ENCODE measurements around the gene ZDHHC21.
"Not testable (repeated sequence)": the region's sequence is repeated elsewhere in the genome, so short reads cannot be mapped to it uniquely, and the experiment has no call there.

Gene ZDHHC21, protein sequence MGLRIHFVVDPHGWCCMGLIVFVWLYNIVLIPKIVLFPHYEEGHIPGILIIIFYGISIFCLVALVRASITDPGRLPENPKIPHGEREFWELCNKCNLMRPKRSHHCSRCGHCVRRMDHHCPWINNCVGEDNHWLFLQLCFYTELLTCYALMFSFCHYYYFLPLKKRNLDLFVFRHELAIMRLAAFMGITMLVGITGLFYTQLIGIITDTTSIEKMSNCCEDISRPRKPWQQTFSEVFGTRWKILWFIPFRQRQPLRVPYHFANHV

DNA sequence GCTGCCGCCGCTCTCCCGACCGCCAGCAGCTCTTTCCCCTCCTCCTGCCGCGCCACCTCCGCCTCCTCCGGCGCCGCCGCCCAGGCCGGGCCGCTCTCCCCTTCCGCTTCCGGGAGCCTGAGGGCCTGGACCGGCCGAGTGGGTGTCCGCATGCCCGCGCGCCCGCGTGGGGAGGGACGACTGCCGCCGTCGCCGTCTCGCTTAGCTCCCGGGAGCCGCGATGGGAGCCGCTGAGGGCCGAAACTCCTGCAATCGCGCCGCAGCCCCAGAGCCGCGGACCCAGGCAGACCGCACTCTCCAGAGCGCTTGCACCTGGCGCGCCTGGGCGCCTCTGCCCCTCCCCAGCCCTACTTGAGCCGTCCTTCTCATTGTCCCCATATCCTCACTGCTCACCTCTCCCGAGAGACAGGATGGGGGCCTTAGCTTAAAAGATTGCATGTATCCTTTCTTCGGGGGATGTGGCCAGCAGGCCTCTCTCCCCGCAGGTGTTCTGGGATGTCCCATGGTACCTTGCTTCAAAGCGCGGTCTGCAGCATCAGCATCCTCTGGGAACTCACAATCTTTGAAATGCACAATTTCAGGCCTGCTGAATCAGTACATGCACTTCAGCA is at the start of gene ZDHHC21:
ZDHHC21 (minus strand) TSS at position 182 of the 611 bp plus-strand sequence. CDS start 19,092 bp downstream, outside the sequence.
- DNase-seq: peak; percentile 35

DNA sequence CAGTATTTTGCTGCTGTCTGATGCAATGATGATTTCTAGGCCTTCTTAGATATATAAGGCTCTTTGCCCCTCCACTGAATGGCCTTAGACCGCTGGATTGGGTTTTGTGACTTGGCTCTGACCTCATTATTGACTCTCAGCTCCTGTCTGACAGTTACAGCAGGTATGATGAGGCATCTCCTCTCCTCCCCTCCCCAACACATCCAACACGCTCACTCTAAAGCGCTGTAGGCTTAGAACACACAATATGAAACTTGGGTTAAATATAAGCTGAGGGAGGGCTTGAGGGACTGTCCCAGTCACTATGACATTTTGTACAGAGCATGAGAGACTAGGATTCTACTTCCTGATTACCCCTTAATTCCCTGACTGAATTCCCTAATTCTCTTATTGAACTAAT is 48.1 kb upstream of the ZDHHC21 start:
- no peak for DNase-seq

DNA sequence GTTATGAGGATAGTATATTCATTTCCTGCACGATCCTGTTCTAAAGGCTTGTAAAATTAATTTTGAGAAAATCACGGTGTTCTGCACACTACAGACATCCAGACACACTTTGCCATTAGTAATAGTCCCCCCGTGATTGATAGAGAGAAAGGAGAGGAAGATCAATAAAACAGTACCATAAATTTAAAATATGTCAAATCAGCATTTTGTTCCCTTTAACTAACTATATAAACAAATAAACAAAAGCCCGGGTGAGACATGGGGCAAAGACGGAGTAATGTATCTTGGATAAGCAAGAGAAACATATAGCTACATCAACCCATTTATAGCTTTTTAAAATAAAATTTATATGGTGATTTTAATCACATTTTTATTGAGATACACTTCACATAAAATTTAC is 39.9 kb upstream of the ZDHHC21 start:
- no peak for DNase-seq

DNA sequence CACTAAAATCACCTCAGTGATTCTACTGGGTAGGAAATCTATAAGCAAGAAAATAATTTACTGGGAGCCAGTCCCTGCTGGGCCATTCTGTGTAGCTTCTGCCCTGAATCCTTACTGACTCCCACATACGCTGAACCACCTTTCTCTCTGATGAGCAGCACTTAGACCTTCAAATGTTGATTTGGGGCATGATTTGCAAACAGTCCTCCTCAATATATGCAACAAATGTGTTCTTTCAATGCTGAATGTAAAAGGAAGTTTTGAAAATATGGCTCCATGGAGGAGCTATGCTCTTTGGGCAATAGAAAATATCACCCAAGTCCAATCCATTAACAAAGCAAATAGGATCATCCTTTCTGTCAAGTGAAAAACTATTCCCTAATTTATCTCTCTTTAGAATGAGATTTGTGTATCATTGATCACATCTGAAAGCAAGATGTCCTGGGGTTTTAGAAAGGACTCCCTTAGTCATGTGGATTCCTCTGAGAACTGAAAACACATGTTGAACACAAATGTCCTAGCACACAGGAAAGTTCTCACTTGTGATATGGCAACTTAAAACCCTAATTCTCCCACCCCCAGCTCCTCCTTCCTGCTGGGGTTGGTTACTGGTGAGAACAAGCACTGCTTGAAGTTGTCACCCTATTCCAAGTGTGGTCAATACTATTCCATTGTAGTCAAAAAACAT is 38.2 kb upstream of the ZDHHC21 start:
- DNase-seq: no peak

DNA sequence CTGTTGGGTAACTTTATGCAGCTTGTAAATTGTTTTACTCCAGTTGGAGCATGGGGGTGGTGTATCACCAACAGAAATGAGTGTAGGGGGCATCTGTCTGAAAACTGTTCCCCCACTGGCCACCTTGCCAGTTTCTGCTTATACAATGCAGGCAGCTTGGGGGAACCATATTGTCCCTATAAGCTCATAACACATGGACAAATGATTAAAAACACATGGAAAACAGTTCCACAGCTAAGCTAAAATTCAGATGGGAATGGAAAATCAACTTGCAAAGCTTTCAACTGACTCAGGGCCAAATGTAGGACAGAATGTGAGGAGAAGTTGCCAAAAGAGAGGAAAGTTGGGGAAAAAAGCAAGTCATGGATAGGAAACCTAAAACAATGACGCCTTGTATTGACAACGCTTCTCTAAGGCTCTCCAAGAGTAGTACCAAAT is 37.2 kb upstream of the ZDHHC21 start:
- DNase-seq: no peak

DNA sequence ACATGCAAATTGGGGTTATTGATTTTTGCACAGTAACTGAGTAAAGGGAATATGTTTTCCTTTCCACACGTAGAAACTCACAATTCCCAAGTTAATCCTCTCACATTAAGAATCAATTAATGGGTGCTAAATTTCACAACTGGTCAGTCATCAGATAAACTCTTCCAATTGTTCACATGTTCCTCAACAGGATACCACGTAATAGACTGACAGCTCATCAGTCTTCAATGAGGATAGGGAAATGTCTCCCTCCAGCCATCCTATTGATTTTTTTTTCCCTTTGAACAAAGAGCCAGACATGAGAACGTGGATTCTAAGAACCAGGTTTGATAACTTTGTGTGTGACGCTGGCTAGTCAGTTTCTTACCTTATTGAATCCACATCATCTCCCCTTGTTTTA is 30.1 kb upstream of the ZDHHC21 start:
- no peak for DNase-seq

DNA sequence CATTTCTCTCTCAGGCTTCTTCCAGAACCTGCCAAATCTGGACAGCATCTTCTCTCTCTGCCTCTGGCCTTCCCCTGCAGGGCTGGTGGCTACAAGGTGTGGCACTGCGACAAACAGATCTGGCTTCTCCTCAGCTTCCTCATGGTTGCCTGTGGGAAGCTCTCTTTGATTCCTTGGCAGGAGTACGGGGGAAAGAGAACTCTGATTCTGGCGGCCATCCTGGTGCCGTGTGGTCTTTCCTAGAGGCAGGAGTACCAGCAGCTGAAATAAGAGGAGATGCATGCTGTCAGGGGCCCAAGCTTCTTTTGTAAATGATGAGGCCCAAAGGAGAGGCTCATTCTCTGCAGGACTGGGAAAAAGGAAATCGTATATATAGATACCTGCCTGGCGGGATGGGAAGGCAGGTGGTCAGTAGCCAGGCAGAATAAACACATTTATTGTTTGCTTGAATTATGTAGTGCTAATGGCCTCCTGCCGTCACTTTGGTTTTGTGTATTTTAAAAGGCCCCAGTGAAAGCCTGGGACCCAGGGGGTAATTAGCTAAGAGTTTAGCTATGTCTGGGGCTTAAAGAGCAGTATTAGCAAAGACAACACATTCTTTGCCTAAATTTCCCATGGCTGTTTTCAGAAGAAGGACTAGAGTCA is 29.3 kb upstream of the ZDHHC21 start, which contains the start of gene CER1:
CER1 (minus strand) TSS at position 343 of the 645 bp plus-strand sequence; CDS start at position 282, 61 bp downstream.
- no peak for DNase-seq

DNA sequence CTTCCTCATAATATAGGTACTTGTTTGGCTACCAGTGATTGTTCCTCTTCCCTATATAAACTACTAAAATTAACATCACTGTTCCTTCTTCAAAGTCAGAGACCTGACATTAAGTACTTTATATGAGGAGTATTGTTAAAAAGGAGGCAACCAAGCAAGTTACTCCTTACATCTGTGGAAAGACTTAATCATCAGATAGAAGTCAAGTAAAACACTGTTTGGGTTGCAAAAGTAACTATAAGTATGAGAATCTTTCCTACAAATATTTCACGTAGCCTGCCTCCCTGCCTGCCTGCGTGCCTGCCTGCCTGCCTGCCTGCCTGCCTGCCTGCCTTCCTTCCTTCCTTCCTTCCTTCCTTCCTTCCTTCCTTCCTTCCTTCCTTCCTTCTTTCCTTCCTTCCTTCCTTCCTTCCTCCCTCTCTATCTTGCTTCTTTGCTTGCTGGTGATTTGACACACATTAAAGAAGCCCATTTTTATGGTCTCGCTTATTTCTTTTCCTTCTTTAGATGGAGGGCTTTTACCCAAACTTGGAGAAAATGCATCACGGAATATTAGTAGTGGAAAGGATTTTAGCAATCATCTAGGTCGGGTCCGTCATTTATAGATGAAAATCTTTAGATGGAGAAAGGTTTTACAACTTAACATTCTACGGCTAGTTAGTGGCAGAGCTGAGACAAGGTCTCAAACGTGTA is 26.1 kb upstream of the ZDHHC21 start:
- DNase-seq: no peak

DNA sequence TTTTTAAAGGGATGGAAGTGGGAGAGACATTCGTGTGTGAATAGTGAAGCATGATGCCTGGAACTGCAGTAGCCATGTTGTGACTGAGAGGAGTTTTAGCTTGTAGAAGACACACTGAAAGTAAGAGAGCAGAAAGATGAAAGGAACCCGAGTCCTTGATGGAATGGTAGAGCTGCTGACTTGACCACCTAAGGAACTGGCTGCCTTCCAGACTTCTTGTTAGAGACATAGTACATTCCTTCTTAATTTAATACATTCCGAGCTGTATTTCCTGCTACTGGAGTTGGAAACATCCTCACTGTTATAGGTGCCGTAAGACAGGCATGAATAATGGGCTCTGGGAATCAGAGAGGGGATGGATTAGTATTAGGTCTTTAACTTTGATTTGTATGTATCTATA is 21.9 kb upstream of the ZDHHC21 start:
- DNase-seq: no peak

DNA sequence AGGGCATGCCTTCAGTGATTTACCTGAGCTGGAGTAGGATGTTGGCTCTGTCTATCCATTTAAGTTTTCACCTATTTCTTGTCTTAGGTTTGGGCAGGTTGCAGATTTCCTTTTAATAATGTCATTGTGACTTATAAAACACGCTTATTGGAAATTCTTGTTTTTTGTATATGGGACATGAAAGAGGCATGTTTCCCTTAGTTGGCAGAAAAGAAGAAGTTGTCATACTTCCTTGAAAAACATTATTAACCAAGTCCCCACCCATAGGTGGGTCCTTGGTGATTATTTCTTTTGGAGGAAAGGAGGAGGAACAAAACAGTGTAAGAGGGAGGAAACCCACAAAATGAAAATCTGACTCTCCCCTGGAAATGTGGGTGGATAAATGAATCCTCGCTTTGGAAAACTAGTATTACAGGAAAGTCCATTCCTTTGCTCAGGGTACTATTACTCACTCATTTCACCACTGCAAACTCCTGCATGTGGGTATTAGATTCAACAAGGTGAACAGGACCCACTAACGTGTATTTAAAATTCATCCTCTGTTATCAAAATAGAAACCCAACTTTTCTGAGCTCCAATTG is 20.0 kb upstream of the ZDHHC21 start:
- no peak for DNase-seq

DNA sequence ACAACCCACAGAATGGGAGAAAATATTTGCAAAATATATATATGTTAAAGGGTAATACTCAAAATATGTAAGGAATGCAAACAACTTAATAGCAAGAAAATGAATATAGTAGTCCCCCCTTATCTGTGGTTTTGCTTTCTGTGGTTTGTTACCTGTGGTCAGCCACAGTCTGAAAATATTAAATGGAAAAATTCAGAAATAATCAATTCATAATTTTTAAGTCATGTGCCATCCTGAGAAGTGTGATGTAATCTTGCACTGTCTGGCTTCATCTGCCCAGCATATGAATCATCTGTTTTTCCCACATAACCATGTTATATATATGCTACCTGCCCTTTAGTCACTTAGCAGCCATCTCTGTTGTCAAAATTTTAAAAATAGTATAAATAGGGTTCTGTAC is 17.6 kb upstream of the ZDHHC21 start:
- DNase-seq: no peak

DNA sequence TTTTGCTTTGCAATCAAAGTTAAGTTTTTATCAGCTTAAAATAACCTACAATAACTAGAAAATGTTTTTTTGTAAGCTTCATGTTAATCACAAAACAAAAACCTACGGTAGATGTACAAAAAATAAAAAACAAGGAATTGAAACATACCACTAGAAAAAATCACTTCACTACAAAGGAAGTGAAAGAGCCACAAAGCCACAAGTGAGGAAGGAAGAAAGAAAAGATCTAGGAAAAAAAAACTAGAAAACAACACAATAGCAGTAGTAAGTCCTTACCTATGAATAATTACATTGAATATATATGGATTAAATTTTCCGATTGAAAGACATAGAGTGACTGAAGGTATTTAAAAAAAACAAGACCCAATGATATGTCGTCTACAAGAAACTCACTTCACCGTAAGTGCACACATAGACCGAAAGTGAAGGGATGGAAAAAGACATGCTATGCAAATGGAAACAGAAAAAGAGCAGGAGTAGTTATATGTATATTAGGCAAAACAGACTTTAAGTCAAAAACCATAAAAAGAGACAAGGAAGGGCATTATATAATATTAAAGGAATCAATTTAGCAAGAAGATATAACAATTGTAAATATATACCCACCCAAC is 13.4 kb upstream of the ZDHHC21 start:
- DNase-seq: no peak

DNA sequence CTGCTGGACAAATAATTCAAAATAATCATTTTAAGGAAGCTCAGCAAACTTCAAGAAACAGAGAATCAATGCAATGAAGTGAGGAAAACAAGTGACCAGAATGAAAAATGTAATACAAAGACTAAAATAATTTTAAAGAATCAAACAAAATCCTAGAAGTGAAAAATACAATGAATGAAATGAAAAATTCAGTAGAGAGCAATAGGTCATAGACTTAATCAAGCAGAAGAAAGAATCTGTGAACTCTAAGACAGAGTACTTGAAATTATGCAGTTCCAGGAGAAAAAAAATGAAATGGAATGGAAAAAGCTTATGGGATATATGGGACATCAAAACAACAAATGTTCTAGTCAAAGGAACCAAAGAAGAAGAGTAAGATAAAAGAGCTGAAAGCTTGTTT is 11.8 kb upstream of the ZDHHC21 start:
- no peak for DNase-seq

DNA sequence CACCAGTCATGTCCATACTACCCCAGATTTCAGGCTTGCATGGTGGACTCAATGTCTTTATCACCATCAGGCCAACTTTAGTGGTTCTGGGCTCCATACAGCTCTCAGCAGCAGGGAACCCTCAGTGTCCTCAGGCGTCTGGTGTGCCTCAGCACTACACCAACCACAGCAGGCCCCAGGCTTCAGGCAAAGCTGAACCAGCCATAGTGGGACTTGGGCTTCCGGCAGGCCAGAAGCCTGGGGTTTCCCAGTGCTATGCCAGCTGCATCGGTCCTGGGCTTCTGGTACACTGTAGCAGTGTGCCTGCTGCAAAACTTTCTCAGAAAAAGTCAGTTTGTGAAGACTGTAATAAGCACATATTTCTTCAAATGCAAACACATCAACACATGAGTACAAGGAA is 11.0 kb upstream of the ZDHHC21 start:
- DNase-seq: no peak

DNA sequence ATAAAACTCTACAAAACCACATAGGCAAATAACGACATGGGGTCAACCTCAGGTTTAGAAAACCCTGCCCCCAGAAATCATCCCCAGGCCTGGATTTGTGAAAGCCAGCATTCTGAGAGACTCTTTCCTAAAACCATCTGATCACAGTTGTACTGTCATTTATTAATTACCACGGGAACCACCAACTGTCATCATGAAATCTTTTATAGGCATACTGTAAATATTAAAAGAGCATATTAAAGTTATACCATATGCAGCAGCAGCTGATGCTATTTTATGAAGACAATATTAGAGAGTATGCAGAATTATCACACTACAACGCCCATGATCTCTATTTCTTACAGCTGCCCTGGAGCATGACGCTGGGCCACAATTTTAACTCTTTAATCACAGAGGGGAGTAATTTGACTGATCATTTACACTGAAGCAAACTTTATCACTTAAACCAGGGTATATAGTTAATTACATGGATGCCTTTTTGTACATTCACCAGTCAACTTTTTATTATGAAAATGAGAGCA is 9.0 kb upstream of the ZDHHC21 start:
- DNase-seq: no peak

DNA sequence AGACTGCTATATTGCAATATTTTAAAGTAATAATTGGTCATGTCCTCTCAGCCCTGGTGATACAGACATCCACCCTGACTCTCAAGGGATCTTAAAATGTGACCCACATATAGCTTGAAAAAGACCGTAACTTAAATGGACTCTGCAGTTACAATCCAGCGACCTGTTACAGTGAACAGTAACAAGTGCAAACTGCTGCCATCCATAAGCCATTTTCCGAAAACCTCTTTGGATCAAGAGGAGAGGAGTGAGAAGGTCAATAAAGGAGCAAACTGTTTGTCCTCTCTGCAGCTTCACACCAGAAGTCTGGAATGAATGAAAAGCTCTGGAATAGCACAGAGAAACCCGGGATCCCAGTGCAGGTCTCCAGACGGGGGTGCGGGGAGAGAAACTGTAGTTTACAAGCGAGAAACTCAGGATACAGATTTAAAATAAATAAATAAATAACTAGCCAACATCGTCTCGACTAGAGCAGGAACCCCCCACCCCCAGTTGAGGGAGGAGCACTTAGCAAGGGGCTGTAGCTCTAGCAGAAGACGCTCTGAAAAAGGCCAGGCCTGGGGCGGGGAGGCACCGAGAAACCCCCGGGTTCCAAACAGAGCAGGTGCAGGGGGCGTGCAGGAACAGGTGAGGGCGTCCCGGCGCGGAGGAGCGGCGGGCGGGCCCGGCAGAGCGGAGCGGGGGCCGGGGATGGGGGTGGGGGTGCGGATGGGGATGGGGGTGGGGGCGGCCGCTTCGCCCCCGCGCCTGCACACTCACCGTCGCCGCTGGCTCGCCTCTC is 572 bp downstream of the ZDHHC21 start:
- no peak for DNase-seq

DNA sequence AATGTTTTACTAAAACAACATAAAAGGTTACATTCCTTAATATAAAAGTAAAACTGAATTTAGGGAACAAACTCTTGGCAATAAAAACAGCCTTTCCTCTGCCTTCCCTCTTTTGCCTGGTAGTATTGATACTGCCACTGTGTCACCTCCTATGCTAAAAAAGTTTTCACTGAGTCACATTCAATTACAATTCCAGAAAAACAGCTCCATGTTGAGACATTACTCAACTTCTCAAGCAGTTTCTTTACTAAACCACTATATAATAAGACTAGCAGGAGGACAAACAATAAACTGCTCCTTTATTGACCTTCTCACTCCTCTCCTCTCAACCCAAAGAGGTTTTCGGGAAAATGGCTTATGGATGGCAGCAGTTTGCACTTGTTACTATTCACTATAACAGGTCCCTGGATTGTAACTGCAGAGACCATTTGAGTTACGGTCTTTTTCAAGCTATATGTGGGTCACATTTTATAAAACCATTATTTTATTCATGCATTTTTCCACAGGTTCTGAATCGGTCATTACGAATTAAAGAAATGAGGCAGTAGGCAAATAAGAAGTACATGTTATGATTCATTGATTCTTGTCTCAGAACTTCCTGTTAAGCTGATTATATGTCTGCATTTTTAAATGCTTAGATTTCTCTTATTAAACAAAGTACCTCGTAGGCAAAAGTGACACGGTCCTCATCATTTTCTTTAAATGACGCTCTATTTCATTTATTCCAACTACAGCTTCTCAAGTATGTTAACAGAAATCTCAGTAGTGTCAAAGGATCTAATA is 2.1 kb downstream of the ZDHHC21 start:
- no peak for DNase-seq

DNA sequence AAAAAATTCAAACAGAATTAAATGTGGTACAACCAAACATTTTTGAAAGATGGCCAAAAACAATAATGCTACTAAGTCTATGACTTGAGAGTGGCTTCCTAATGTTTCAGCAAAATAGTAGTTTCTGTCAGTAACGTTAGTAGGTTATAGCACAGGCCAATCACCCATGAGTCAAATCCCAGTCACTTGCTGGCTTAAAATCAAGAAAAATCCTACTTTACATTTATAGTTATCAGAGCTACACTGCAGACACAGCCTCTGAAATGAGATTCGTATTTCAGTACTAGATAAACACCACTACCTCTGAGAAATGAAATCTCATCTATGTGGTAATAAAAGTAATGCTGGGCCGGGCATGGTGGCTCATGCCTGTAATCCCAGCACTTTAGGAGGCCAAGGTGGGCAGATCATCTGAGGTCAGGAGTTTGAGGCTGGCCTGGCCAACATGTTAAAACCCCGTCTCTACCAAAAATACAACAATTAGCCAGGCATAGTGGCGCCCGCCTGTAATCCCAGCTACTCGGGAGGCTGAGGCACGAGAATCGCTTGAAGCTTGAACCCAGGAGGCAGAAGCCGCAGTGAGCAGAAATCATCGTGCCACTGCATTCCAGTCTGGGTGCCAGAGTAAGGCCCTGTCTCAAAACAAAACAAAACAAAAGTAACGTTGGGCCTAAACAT is 6.1 kb downstream of the ZDHHC21 start:
- no peak for DNase-seq

DNA sequence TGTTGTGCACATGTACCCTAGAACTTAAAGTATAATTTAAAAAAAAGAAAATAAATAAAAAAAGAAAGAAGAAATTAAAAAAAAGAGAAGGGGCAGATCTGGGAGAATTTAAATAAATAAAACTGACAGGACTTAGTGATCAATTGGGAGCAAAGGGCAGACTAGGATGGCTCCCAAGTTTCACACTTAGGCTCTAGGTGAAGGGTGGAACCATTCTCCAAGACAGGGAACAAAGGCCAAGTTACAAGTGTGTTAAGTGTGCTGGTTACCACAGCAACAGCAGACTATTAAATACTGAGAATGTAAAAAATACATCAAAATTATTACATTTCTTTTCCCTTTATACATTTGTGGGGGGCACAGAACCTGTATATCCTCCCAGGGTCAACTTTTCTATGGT is 7.1 kb downstream of the ZDHHC21 start:
- no peak for DNase-seq

DNA sequence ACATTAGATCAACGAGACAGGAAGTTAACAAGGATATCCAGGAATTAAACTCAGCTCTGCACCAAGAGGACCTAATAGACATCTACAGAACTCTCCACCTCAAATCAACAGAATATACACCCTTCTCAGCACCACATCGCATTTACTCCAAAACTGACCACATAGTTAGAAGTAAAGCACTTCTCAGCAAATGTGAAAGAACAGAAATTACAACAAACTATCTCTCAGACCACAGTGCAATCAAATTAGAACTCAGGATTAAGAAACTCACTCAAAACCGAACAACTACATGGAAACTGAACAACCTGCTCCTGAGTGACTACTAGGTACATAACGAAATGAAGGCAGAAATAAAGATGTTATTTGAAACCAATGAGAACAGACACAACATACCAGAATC is 10.6 kb downstream of the ZDHHC21 start:
- not testable (repeated sequence) for DNase-seq

Measured in GF-D8 (cell line).